ENCODE measurements around the gene GMPR2. TPM values are rescaled to one million over a fixed set of nuclear protein-coding genes. Genes with fewer than 3 reads are reported as not detected.
"Not testable (repeated sequence)": the region's sequence is repeated elsewhere in the genome, so short reads cannot be mapped to it uniquely, and the experiment has no call there.

The GMPR2 gene
- total RNA-seq, 1 experiment from 2014 or later, result 85.8 TPM

DNA sequence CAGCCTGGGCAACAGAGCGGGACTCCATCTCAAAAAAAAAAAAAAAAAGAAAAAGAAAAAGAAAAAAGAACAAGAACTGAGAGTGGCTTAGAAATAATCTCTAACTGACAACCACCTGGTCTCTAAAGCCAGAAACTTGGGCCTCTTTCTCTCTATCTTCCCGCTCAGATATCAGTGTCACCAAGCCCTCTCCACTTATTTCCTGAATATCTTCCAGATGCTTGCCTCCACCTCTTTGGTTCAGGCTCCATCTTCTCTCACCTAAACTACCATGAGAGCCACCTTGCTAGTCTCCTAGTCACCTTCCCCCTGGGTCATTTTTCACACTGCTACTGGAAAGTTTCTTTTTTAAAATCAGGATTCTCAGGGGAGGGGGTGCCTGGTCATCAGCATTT, 35.7 kb upstream of the GMPR2 start:
- intact Hi-C loops (cut with micrococcal nuclease; ENCODE audit: unreplicated experiment), result no loop called here
- POLR2A ChIA-PET (ENCODE audit: low non-redundant PET), result no interaction called here
- Histone ChIP-seq H3K36me3 (ENCODE audit: insufficient read depth, low read length, poor library complexity, severe bottlenecking) (peaks cover 20% of the 10 kb centered on the region), H3K4me3 (ENCODE audit: low read depth, low read length, poor library complexity, severe bottlenecking) (peak overlapping the region; percentile 7), H3K4me1 (ENCODE audit: insufficient read depth, low read length, poor library complexity, severe bottlenecking) (peaks cover 11% of the 10 kb centered on the region), H3K27me3 (replicated peaks; ENCODE audit: insufficient read depth, low read depth, low read length, poor library complexity) (no peaks in the 10 kb centered on the region), H3K9me3 (ENCODE audit: low read depth, low read length, poor library complexity, severe bottlenecking) (no peaks in the 10 kb centered on the region), H3K27ac (ENCODE audit: low read depth, low read length, poor library complexity, severe bottlenecking) (no peak overlapping the region)
- TF ChIP-seq EZH2 (IDR thresholded peaks at IDR 0.05; ENCODE audit: borderline replicate concordance, low read depth, low read length, poor library complexity, severe bottlenecking), result no peak
- TF ChIP-seq, protein P1, sequence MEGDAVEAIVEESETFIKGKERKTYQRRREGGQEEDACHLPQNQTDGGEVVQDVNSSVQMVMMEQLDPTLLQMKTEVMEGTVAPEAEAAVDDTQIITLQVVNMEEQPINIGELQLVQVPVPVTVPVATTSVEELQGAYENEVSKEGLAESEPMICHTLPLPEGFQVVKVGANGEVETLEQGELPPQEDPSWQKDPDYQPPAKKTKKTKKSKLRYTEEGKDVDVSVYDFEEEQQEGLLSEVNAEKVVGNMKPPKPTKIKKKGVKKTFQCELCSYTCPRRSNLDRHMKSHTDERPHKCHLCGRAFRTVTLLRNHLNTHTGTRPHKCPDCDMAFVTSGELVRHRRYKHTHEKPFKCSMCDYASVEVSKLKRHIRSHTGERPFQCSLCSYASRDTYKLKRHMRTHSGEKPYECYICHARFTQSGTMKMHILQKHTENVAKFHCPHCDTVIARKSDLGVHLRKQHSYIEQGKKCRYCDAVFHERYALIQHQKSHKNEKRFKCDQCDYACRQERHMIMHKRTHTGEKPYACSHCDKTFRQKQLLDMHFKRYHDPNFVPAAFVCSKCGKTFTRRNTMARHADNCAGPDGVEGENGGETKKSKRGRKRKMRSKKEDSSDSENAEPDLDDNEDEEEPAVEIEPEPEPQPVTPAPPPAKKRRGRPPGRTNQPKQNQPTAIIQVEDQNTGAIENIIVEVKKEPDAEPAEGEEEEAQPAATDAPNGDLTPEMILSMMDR (conservative IDR thresholded peaks at IDR 0.05; ENCODE audit: low read depth, low read length), result no peak
- no peak for DNase-seq (ENCODE audit: low spot score)
- CTCF ChIA-PET, result no interaction called here
- no TSS peak for BruUV-seq (replicated peaks)

DNA sequence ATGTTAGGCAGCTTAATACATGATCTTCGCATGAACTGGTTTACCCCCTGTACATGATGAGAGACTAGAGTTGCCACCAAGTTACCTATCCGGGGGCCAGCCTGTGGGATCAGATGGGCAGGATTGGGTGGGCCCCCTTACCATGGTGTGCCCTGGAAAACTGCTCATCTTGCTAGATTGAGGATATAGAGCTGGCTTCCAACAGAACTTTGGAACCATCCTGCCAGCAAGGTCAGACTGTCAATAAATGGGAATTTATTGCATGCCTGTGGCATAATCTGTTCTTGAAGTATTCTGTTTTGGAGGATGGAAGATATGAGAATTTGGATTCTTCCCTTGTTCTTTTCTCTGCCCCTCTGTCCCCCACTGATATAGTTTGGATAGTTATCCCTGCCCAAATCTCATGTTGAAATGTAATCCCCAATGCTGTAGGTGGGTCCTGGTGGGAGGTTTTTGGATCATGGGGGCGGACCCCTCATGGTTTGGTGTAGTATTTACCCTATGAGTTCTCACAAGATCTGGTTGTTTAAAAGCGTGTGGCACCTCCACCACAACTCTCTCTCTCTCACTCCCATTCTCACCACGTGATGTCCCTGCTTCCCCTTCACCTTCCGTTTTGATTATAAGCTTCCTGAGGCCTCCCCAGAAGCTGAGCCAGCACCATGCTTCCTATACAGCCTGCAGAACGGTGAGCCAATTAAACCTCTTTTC, 33.8 kb upstream of the GMPR2 start:
- Histone ChIP-seq H3K4me3 (ENCODE audit: low read depth, low read length, poor library complexity, severe bottlenecking) (no peak overlapping the region), H3K36me3 (ENCODE audit: insufficient read depth, low read length, poor library complexity, severe bottlenecking) (peaks cover 12% of the 10 kb centered on the region), H3K4me1 (ENCODE audit: insufficient read depth, low read length, poor library complexity, severe bottlenecking) (peaks cover 11% of the 10 kb centered on the region), H3K27me3 (replicated peaks; ENCODE audit: insufficient read depth, low read depth, low read length, poor library complexity) (no peaks in the 10 kb centered on the region), H3K27ac (ENCODE audit: low read depth, low read length, poor library complexity, severe bottlenecking) (no peak overlapping the region), H3K9me3 (ENCODE audit: low read depth, low read length, poor library complexity, severe bottlenecking) (no peaks in the 10 kb centered on the region)
- no peak for TF ChIP-seq EZH2 (IDR thresholded peaks at IDR 0.05; ENCODE audit: borderline replicate concordance, low read depth, low read length, poor library complexity, severe bottlenecking)
- TF ChIP-seq, protein P1 (conservative IDR thresholded peaks at IDR 0.05; ENCODE audit: low read depth, low read length), result no peak
- POLR2A ChIA-PET (ENCODE audit: low non-redundant PET), result no interaction called here
- BruUV-seq (replicated peaks), result no TSS peak
- intact Hi-C loops (cut with micrococcal nuclease; ENCODE audit: unreplicated experiment), result no loop called here
- DNase-seq (ENCODE audit: low spot score), result no peak
- CTCF ChIA-PET, result no interaction called here

DNA sequence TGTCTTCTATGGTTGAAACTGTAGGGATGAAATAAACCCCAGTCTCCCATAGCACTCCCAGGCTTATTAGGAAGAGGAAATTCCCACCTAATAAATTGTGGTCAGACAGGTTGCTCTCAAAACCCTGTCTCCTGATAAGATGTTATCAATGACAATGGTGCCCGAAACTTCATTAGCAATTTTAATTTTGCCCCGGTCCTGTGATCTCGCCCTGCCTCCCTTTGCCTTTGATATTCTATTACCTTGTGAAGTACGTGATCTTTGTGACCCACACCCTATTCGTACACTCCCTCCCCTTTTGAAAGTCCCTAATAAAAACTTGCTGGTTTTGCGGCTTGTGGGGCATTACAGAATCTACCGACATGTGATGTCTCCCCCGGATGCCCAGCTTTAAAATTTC, 30.2 kb upstream of the GMPR2 start:
- H3K36me3 ChIP-seq (ENCODE audit: insufficient read depth, low read length, poor library complexity, severe bottlenecking), result peaks cover 17% of the 10 kb centered on the region
- intact Hi-C loops (cut with micrococcal nuclease; ENCODE audit: unreplicated experiment); DNase-seq (ENCODE audit: low spot score): not testable (repeated sequence)

DNA sequence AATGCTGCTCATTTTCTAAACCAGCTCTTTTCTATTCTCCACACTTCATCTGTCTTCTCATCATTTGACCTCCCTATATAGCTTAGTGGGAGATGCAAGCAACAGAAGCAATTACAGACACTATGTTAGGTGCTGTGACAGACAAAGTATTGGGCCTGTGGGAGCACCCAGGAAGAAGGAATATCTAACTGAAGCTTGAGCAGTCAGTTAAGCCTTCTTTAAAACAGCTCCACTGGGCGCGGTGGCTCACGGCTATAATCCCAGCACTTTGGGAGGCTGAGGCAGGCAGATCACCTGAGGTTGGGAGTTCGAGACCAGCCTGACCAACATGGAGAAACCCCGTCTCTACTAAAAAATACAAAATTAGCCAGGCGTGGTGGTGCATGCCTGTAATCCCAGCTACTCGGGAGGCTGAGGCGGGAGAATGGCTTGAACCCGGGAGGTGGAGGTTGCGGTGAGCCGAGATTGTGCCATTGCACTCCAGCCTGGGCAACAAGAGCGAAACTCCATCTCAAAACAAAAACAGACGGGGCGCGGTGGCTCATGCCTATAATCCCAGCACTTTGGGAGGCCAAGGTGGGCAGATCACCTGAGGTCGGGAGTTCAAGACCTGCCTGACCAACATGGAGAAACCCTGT, 29.4 kb upstream of the GMPR2 start:
- H3K4me3 ChIP-seq (ENCODE audit: low read depth, low read length, poor library complexity, severe bottlenecking), result not testable (repeated sequence)

More for the DNA sequence above, 30.2 kb upstream of the GMPR2 start:
- H3K9me3 ChIP-seq (ENCODE audit: low read depth, low read length, poor library complexity, severe bottlenecking); H3K27ac ChIP-seq (ENCODE audit: low read depth, low read length, poor library complexity, severe bottlenecking); H3K4me3 ChIP-seq (ENCODE audit: low read depth, low read length, poor library complexity, severe bottlenecking); H3K27me3 ChIP-seq (replicated peaks; ENCODE audit: insufficient read depth, low read depth, low read length, poor library complexity); H3K4me1 ChIP-seq (ENCODE audit: insufficient read depth, low read length, poor library complexity, severe bottlenecking); POLR2A ChIA-PET (ENCODE audit: low non-redundant PET); BruUV-seq (replicated peaks): not testable (repeated sequence)
- CTCF ChIA-PET, result interaction anchor here (0.5 kb wide), 1 partner anchor 537 kb away, joined by 6 read pairs; no protein-coding TSS in a partner anchor

More for the DNA sequence above, 29.4 kb upstream of the GMPR2 start:
- POLR2A ChIA-PET (ENCODE audit: low non-redundant PET), result interaction anchor here (0.6 kb wide), 1 partner anchor 26 kb away, joined by 4 read pairs; no protein-coding TSS in a partner anchor
- CTCF ChIA-PET, result interaction anchor here (0.5 kb wide), 1 partner anchor 538 kb away, joined by 6 read pairs; no protein-coding TSS in a partner anchor
- H3K9me3 ChIP-seq (ENCODE audit: low read depth, low read length, poor library complexity, severe bottlenecking); intact Hi-C loops (cut with micrococcal nuclease; ENCODE audit: unreplicated experiment); DNase-seq (ENCODE audit: low spot score); H3K27me3 ChIP-seq (replicated peaks; ENCODE audit: insufficient read depth, low read depth, low read length, poor library complexity); H3K4me1 ChIP-seq (ENCODE audit: insufficient read depth, low read length, poor library complexity, severe bottlenecking); H3K27ac ChIP-seq (ENCODE audit: low read depth, low read length, poor library complexity, severe bottlenecking); BruUV-seq (replicated peaks): not testable (repeated sequence)
- H3K36me3 ChIP-seq (ENCODE audit: insufficient read depth, low read length, poor library complexity, severe bottlenecking), result peaks cover 20% of the 10 kb centered on the region
